ENCODE results near the gene GNA15.
A peak's percentile ranks its signal among the peaks of the same experiment; 100 is the strongest.
"Not testable (repeated sequence)": the region's sequence is repeated elsewhere in the genome, so short reads cannot be mapped to it uniquely, and the experiment has no call there.

The GNA15 gene

GRCh38 chr19:3151563-3152418 lies 16.0 kb downstream of the GNA15 start:
- no peak for DNase-seq

- DNase-seq, result no peak
These were observed 16.6 kb downstream of the GNA15 start for GRCh38 chr19:3152419-3152780.

- no peak for DNase-seq
These were observed 17.7 kb downstream of the GNA15 start for GRCh38 chr19:3153286-3154230.

GRCh38 chr19:3154447-3154846 lies 18.6 kb downstream of the GNA15 start:
- DNase-seq, result not testable (repeated sequence)

- no peak for DNase-seq
These were observed 19.3 kb downstream of the GNA15 start for GRCh38 chr19:3154957-3155736.

- DNase-seq, result no peak
These were observed 21.4 kb downstream of the GNA15 start for GRCh38 chr19:3157096-3157845.

GRCh38 chr19:3159565-3159964 lies 23.7 kb downstream of the GNA15 start:
- no peak for DNase-seq

GRCh38 chr19:3160219-3160618 lies 24.4 kb downstream of the GNA15 start:
- DNase-seq, result no peak

- DNase-seq, result no peak
These were observed 25.6 kb downstream of the GNA15 start for GRCh38 chr19:3161453-3161852.

GRCh38 chr19:3162418-3163229 lies 26.8 kb downstream of the GNA15 start:
- no peak for DNase-seq

GRCh38 chr19:3163230-3163886 lies 27.5 kb downstream of the GNA15 start:
- DNase-seq, result peak; percentile 39 to 47

- no peak for DNase-seq
These were observed 28.1 kb downstream of the GNA15 start for GRCh38 chr19:3163943-3164342.

GRCh38 chr19:3167533-3168272 lies 31.9 kb downstream of the GNA15 start:
- DNase-seq, result no peak

- DNase-seq, result no peak
These were observed 36.2 kb downstream of the GNA15 start for GRCh38 chr19:3171894-3172672.

GRCh38 chr19:3172673-3173000 lies 36.8 kb downstream of the GNA15 start:
- not testable (repeated sequence) for DNase-seq

- DNase-seq, result no peak
These were observed 40.2 kb downstream of the GNA15 start for GRCh38 chr19:3175781-3176714.

GRCh38 chr19:3176715-3177501 lies 41.1 kb downstream of the GNA15 start:
- DNase-seq, result no peak
